SU-DHL-6 (cell line): ENCODE results near the gene HIVEP1.

Experiments
- CTCF ChIP-seq: fragments of 200-600 bp; sonication (generic); IDR thresholded peaks from one replicate; pipeline ENCODE4 v1.5.1; 2017; ENCODE audit warnings: antibody characterized with exemption, mild to moderate bottlenecking, low read length, moderate library complexity; ENCODE audit not compliant: insufficient read depth, poor library complexity, severe bottlenecking
- EZH2phosphoT487 ChIP-seq: fragments of 200-600 bp; sonication (generic), shearing (Covaris generic); conservative IDR thresholded peaks from 2 replicates; pipeline ENCODE4 v1.6.1; 2018; ENCODE audit warnings: mild to moderate bottlenecking, antibody characterized with exemption, low read length, moderate library complexity, mixed read lengths

- TF ChIP-seq CTCF: no peak
- TF ChIP-seq EZH2phosphoT487: no peak
Observed at GRCh38 chr6:11970114-11970513, 42.0 kb upstream of the HIVEP1 start.
